Iris pigment epithelial cell (primary cell): Measurements from ENCODE around the gene ZIC3.

ENCODE experiments used
- DNase-seq: peaks from one replicate; pipeline ENCODE4 v3.0.0-alpha.2; 2011; ENCODE audit warnings: low read depth

The ZIC3 gene

DNA sequence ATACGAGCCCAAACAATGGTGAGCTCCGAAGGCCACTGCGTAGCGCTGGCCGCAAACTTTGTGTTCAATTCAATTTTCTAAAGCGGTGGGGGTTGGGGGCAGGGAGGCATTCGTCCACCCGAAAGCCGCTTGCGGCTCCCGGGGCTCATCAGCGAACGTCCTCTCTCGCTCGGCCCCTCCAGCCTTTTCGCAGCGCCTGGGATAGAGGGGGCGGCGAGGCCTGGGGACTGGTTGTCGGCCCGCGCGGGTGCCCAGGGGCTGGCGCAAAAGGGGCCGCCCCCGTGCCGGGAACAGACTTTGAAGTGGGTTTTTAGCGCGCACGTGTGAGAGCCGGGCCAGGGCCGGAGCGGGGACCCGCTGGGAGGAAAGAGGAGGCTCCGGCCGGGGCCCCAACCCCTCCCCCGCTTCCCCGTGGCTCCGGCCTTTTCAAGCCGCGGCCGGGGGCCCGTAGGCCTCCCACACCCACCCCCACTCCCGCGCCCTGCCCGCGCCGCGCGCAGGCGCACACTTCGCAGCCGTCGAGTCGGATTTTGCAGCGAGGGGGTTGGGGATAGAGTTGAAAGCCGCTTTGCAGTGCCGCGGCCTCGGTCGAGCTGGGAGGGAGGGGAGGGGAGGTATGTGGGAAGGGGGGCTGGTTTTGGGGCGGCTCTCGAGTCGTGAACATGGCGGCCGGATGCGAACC lies 8.3 kb downstream of the ZIC3 start:
- no peak for DNase-seq

DNA sequence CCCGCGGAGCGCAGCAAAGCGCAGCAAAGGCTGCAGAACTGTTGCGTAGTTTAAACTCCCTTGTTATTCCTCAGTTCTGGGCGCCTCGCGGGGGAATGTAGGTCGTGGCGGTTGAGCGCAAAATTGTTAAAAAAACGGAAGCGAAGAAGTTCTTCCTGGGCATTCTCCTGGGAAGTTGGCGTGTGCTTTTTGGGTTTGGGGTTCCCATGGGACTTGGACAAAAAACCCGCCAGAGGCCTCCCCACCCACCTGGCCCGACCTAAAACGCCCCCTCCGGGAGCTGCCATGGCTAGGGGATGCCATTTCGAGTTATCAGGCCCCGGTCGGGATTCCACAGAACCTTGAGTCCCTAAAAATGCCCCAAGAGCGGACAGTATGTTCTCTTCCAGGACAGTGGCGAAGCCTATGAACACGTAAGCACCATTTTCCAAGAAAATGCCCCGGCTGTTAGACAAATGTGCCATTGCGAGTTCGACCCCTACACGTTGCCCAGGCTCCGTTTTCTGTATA lies 8.9 kb downstream of the ZIC3 start:
- no peak for DNase-seq

DNA sequence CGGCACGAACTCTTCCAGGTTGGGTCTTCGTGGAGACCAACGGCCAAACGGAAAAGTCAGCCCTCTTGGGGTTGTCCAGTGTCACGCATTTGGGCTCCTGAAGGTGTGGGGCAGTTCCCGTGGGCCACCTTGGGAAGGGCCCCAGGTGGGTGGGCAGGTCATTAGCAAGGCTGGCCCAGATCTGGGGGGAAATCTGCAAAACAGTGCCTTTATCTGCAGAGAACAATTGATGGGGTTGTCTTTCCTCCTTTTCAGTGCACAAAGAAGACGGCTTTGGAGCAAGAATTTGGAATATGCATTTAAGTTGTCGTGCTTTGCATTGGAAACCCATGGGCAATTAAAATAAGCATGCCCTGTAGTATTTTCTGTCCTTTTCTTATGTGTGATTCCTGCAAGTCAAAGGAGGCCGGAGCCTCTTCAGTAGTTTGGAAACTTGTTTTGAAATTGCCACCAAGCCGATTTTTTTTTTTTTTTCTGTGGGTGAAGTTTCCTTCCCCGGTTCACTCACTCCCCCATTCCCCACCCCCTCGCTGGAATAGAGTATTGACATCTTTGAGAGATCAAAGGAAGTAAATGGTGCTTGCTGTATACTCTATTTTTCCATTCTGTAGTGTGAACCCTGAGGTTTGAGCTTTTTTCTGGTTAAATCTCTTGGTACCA lies 9.8 kb downstream of the ZIC3 start:
- DNase-seq, result no peak

DNA sequence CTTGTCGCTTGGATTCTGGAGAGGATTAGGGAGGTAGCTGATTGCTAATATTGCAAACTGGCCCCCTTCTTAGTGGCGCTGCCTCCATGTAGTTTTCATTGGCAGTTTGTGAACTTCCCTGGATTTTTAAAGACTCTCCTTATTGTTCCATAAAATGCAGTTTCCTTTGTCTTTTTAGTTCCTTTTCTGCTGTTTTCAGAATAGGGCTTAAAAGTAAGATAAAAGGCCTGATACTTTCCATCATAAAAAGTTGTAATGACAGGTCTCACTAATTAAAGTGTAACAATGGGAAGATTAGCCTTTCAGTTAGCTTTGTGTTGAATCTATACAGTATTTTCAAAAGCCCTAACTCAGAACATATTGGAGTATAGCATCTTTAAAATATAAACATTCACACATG lies 21.2 kb downstream of the ZIC3 start:
- no peak for DNase-seq

DNA sequence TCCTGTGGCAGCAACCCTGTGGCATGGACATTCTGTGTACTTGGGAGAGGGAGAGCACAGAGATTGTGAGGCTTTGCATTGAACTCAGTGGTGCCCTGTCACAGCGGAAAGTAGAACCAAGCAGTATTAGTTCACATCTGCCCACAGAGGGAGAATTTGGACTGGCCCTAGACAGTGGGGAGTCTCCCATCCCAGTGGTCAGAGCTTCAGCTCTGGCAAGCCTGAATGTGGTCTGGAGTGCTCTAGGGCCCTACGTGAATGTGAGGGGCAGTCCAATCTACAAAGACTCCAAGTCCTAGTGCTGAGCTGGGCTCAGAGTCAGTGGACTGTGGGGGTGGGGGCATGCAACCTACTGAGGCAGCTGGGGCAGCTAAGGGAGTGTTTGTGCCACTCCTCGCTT lies 34.8 kb downstream of the ZIC3 start:
- DNase-seq, result no peak
